Stimulated activated CD4-positive, alpha-beta T cell treated with anti-CD3 and anti-CD28 coated beads, TNF-alpha, amount 100 ng/mL, for 24 hours (primary cell): Measurements from ENCODE around the gene HLA-DOB.
"Not testable (repeated sequence)": the region's sequence is repeated elsewhere in the genome, so short reads cannot be mapped to it uniquely, and the experiment has no call there.

ENCODE experiments used
- DNase-seq, 3 experiments: peaks; one replicate each; pipeline ENCODE4 v3.0.0-alpha.2; 2020; ENCODE audit warnings: low read depth in 3 of 3

The HLA-DOB gene

DNA sequence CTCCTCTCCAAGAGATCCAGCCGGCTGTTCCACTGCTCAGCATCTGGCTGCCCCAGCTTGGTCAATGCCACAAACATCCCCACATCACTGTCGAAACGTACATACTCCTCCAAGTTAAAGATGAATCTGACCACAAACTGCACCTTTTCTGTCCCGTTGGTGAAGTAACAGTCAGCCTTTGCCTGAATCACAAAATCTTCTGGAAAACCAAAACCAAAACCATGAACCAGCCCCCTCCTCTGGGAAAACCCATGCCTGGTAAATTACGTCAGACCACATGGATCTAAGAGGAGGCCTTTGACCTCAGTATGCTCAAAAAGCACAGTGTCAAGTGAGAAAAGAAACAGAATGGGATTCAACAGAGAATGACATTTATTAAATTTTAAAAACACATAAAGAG is 1.7 kb downstream of the HLA-DOB start:
- no peak for DNase-seq

DNA sequence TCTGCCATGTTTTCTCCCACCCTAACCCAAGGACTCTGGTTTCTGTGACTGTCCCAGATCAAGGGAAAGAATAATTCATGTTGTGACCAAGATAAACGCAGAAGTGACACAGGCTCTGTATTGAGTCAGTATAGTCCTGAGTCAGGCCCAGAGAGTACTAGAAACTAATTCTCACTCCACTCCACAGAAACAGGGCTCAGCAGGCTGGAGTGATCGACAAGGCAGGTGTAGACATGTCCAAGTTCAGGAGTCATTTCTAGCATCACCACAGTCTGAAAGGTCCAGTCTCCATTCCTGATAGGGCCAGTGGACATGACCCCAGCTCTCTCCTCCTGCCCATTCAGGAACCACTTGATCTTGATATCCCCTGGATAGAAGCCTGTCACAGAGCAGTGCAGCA is 2.7 kb downstream of the HLA-DOB start:
- DNase-seq: no peak

DNA sequence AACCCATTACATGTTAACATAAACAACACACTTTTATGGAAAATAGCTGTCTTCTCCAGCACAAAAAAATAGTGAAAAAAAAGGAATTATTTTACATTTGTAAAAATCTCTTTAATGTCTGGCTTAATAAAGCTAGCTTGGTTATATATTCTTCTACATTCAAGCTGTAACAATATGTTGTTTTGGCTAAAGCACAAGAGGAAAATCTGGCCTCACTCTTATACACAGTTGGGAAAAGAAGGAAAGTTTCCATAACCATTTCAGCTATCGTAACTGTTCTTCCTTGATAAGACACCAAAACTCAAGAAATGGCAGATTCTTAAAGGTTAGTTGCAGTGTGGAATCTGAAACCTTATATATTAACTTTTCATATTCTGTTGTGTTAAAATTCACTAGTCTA is 7.6 kb downstream of the HLA-DOB start:
- no peak for DNase-seq

DNA sequence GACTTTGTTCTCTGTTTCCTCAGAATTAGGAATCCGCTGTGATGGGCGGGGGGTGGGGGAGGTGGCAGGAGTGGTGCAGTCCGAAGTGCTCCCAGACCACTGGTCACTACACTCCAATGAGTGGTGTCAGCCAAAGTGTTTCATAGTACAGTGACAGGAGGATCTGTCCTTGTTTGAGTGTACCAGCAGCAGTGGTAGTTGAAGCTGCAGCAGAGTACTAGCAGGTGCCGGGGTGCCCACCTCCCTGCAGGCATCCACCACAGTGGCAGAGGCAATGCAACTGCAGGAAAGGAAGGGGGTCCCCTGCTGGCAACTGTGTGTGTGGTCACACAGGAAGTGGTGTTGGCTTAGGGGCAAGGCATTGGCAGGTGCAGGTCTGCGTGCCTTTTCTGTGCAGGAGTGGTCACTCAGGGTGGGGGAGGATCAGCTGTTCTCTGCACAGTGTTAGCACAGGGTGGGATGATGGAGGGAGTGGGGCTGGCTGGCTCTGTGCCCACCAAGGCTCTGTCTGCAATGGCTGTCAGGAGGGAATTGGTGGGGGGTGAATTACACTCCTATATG is 9.7 kb downstream of the HLA-DOB start:
- no peak for DNase-seq

DNA sequence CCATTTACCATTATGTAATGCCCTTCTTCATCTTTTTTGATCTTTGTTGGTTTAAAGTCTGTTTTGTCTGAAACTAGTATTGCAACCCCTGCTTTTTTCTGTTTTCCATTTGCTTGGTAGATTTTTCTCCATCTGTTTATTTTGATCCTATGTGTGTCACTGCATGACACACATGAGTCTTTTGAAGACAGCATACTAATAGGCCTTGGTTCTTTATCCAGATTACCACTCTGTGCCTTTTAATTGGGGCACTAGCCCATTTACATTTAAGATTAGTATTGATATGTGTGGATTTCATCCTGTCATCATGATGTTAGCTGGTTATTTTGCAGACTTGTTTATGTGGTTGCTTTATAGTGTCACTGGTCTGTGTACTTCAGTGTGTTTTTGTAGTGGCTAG is 11.4 kb downstream of the HLA-DOB start:
- not testable (repeated sequence) for DNase-seq

DNA sequence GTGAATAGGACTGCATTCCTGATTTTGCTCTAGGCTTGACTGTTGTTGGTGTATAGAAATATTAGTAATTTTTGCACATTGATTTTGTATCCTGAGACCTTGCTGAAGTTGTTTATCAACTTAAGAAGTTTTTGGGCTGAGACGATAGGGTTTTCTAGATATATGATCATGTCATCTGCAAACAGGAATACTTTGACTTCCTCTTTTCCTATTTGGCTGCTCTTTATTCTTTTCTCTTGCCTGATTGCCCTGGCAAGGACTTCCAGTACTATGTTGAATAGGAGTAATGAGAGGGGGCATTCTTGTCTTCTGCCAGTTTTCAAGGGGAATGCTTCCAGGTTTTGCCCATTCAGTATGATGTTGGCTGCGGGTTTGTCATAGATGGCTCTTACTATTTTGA is 13.4 kb downstream of the HLA-DOB start:
- DNase-seq: no peak

DNA sequence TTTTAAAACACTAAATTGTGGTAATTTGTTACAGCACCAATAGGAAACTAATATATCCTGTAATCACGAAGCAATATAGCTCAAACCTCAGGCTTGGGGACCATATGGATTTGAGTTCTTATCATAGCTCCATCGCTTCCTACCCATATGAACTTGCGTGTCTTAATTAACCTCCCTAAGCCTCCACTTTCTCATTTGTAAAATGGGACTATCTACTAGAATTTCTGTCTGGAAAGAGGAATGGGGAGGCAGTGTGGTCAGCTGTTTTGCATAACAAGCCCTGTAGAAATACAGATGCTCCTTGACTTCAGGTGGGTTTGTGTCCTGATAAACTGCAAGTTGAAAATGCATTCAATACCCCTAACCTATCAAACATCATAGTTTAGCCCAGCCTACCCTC is 17.1 kb downstream of the HLA-DOB start:
- no peak for DNase-seq

DNA sequence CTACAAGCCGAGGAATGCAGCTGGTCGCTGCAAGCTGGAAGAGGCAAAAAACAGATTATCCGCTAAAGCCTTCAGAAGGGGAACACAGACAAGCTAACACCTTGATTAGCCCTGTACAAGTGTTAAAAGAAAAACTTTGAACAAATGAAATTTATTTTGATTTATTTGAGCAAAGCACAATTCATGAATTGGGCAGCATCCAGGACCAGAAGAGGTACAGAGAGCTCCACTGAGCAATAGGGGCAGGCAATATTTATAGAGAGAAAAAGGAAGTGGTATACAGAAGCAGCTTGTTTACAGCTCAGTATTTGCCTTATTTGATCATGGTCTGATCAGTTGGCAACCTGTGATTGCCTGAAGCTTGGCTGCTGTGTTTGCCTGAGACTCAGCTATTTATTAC is 17.6 kb downstream of the HLA-DOB start:
- no peak for DNase-seq

DNA sequence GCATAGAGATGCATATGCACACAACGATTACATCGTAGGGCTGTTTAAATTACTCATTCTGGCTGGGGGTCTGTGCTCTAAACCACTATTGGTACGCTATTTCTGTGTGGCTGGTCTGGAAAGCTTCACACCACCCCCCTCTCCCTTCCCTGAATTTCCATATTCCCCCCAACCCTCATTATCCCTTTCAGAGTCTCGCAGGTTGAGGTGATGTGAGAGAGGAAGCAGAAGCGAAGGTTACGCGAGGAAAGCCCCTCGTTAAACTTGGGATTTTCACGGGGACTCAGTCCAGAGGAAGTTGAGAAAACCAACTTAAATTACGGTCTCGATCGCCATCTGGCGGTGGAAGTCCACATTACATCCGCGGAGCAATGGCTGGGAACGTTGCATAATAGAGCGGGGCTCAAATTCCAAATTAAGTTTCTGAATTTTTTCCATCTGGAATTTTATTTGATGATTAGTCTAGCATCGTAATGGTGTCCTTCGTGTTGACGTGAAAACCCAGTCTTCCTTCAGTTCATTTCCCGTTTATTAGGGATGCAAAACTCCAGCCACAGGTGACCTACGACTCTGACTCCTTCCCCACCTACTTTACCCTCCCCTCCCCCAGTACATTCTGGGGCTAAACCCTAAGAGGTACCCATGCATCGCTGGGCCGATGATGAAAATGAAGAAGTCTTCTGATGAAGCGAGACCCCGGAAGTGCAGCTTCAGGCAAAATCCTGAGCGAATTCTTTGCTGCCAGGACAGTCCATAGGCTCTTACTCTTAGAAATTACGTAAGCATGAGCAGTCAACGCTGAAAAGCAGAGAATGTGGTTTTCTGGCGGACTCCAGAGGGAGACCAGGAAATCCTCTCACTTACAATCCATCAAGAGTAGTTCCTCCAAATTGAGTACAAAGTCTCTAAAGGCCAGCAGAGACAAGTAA is 19.7 kb downstream of the HLA-DOB start:
- DNase-seq: peak; percentile 61 to 78 (median 66)

DNA sequence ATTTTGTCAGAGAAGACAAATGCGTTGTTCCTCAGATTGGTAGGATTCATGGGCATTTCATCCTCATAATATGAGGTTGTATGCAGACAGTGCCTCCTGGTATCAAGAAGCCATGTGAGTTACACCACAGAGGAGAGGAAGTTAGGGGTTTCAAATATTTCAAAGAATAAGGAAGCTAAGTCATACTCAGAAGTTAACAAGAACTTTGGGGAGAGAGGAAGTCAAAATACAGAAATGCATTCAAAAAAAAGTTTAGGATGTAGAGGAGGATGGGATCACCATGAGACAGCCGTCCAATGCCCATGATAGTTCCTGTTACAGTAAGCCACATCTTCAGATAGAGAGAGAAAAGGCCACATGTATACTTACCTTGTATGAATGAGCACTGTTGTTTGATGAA is 22.3 kb downstream of the HLA-DOB start:
- no peak for DNase-seq

DNA sequence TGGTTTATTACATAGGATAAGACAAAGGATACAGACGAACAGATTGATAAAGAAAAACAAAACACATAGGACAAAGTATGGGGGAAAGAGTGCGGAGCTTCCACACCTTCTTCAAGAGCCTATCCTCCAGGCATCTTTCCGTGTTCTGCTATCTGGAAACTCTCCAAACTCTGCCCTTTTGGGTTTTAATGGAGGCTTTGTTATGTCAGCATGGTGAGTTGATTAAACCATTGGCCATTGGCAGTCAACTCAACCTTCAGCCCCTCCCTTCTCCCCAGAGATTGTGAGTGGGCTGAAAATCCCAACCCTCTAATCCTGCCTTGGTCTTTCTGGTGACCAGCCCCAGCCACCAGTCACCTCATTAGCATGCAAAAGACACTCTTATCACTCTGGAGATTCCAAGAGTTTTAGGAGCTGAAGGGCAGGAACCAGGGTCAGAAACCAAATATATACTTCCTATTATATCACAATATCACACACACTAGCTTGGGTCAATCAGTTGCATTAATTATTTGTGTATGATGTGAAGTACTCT is 23.8 kb downstream of the HLA-DOB start:
- no peak for DNase-seq

DNA sequence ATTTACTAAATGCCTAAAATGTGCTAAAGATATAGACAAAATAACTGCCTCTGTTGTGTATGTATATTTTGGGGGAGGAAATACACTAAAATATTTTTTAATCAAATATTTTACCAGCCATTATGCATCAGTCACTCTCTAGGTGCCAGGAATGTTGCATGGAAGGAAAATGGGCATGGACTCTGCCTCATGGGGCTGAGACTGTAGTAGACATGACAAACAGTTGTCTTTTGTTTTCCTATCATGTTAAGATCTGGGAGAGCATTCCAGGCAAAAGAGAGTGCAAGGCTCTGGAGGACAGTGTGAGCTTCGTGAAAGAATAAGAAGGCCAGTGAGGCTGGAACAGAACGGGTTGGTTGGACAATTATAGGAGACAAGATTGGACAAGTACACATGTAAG is 26.5 kb downstream of the HLA-DOB start:
- DNase-seq: no peak

DNA sequence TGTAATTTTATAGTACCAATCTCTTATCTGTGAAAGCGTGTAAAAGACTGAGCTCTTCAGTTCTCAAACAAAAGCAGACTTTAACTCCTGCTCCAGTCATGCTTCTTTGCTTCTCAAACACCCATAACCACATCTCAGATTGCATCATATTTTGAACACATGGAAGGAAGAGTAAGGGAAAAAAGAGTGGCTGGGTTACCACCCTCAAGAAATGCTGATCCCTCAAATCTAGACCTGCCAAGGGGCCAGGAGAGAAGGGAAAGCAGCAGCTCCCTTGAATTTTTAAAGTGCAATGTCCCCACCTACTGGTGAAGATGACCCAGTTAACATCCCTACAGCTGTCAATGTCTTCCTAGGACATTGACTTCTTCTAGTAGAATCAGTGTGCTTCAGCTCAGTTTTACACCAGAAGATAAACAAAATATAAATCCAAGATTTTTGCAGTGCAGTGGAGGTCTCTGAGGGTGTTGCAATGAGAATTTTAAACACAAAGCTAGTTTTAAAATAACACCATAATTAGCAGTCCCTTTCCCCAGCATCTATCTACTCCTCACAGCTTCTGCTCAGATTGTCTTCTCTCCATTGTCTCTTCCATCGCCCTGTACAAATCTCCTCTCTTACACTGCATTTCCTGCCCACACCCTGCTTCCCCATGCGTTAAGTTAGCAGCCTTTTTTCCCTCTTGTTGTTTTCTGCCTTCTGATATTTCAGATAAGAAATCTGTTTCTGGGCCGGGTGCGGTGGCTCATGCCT is 30.8 kb downstream of the HLA-DOB start:
- peak in 1 of 3 experiments; percentile 7 for DNase-seq

DNA sequence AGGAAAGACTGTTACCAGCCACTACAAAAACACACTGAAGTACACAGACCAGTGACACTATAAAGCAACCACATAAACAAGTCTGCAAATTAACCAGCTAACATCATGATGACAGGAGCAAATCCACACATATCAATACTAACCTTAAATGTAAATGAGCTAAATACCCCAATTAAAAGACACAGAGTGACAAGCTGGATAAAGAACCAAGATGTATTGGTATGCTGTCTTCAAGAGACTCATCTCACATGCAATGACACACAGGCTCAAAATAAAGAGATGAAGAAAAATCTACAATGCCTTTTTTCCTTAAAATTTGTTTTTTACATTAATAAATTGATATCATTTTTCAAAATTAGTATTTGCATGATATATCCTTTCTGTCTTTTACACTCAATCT is 33.9 kb downstream of the HLA-DOB start:
- DNase-seq: not testable (repeated sequence)

DNA sequence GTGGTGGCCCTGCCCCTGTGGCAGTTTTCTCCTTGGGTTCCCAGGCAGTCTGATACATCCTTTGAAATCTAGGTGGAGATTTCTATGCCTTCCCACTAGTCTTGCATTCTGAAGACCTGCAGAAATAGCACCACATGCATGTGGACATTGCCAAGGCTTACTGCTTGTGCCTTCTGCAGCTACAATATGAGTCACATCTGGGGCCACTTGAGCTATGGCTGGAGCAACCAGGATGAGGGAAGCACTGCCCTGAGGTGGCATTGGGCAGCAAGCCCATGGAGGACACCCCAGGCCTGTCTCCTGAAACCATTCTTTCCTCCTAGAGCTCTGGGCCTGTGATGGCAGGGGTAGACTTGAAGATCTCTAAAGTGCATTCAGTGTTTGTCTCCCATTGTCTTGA is 37.8 kb downstream of the HLA-DOB start:
- no peak for DNase-seq

DNA sequence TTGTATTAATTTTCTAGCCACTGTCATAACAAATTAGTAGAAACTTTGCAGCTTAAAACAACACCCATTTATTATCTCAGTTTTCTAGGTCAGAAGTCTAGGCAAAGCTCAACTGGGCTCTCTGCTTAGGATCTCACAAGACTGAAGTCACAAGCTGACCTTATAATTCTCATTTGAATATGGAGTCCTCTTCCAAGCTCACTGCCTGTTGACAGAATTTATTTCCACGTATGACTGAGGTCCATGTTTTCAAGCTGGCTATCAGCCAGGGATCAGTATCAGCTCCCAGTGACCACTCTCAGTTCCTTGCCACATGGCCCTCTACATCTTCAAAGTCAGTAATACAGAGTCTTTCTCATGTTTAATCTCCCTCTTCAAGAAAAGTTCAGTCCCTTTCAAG is 41.7 kb downstream of the HLA-DOB start:
- no peak for DNase-seq

DNA sequence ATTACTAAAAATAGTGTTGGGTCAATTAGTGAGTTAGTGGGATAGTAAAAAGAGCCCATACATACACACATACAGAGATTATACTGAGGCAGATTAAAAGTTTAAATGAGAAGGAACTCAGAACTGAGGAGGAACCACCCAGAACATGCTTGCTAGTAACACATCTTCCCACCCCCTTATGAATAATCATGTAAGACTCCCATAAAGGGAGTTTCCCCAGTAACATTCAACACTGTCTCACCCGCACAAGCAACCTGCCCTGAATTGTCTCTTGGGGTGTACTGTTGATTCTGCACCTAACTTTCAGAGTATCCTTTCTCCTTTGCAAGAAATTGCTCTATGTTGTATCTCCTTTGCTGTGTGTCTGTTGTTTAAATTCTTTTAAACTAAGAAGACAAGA is 42.4 kb downstream of the HLA-DOB start:
- no peak for DNase-seq

DNA sequence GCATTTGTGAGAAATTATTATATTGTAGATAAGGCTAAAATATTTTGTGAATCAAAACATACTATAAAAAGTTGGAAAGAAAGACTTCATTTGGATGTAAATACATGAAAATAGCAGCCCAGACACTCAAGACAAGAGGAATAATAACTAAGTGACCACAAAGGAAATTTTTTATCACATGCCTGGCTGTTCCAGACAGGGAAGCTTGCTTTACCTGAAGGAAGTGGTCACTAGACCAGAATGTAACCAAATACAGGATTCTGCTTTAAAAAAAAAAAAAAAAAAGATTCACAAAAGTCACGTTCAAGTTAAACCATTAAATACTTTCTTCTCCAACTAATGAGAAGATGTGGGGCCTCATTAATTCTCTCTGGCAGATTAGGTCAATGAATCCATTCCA is 44.1 kb downstream of the HLA-DOB start:
- no peak for DNase-seq

DNA sequence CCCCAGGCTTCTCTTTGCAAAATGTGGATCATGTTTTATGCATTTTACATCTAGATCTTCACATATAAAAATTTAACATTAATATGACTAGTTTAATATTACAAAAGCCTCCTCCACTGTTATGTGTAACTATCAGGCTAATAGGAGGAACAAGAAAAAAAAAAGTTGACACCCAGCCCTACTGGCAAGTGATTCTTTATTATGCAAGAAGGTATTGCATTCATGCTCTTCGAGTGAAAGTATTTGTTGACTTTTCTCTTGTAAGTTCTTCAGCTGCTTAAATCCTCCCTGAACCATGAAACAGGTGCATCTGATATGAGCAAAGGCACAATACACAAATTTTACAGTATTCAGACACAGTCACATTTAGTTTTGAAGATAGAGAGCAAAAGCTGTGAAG is 52.8 kb downstream of the HLA-DOB start:
- no peak for DNase-seq

DNA sequence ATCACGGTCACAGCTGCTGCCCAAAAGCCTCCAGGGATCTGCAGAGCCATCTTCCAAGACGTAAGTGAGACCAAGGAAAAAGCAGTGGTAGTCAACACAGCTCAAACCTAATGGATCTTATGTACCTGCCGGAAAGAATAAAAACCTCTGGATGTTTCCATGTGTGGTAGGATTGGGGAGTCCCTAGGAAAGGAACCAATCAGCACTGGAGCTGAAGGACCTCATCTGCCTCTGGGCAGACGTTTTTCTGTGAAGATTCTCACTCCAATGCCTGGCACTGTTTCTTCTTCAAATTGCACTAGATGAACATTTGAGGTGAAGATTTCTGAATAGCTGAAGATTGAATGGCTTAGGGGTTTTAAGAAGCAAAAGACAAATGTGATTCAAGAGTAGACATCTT is 53.4 kb downstream of the HLA-DOB start, which contains the start of gene HLA-DQB2:
TSS of gene HLA-DQB2 (minus strand) at position 112 of the 400 bp plus-strand sequence. CDS start at position 50, 62 bp downstream.
- DNase-seq: no peak
